B cell (primary cell): ENCODE measurements around the gene EGFL7. TPM values are rescaled to one million over a fixed set of nuclear protein-coding genes. Genes with fewer than 3 reads are reported as not detected.

ENCODE experiments used
- ATAC-seq: fragments of 200-7000 bp; cut with Tn5 transposase; one replicate; pipeline ENCODE4 v1.10.0; 2021; ENCODE audit warnings: low read depth, mild to moderate bottlenecking, moderate number of reproducible peaks, moderate library complexity
- CTCF ChIA-PET: fragments of 350-600 bp; sonication (Branson Sonifier 250); formaldehyde crosslinking; loops from one replicate; lab custom pipeline; 2021; ENCODE audit warnings: antibody characterized with exemption, inconsistent platforms; lab: Charles Lee
- POLR2A ChIA-PET: fragments of 350-600 bp; sonication (Branson Sonifier 250); formaldehyde crosslinking; loops from one replicate; lab custom pipeline; 2021; ENCODE audit warnings: antibody characterized with exemption; lab: Charles Lee
- DNase-seq: peaks from one replicate; pipeline ENCODE4 v3.0.0; 2013
- H2AFZ ChIP-seq: 2 replicates; pipeline ENCODE4 v1.6.1; 2012; ENCODE audit warnings: mild to moderate bottlenecking, low read depth, low read length; ENCODE audit not compliant: insufficient read depth, poor library complexity, severe bottlenecking
- H3K27ac ChIP-seq, 2 donors: 1 replicate in 1 of 2; 2 replicates in 1 of 2; pipeline ENCODE4 v1.5.1; 2012 to 2013; ENCODE audit warnings: low read length in 2 of 2, mild to moderate bottlenecking in 2 of 2, moderate library complexity in 1 of 2
- H3K27me3 ChIP-seq, 4 experiments: fragments of 200-600 bp in 1 of 4; sonication (generic) in 1 of 4; replicated peaks in 1 of 4; 1 replicate in 2 of 4; 2 replicates in 2 of 4; pipeline versions ENCODE4 v1.6.1 to v1.7.0; 2013 to 2016; ENCODE audit warnings: low read length in 3 of 4, mild to moderate bottlenecking in 2 of 4, mixed read lengths in 1 of 4, moderate library complexity in 1 of 4; ENCODE audit not compliant: insufficient read depth in 4 of 4, control insufficient read depth in 3 of 4; ENCODE audit errors: control extremely low read depth in 1 of 4
- H3K36me3 ChIP-seq, 2 experiments: replicated peaks in 1 of 2; 1 replicate in 1 of 2; 2 replicates in 1 of 2; pipeline versions ENCODE4 v1.6.1 to v1.7.1; 2013; ENCODE audit warnings: low read length in 1 of 2; ENCODE audit not compliant: insufficient read depth in 2 of 2, control insufficient read depth in 1 of 2; ENCODE audit errors: control extremely low read depth in 1 of 2, extremely low read depth in 1 of 2
- H3K4me1 ChIP-seq, 2 donors: fragments of 200-600 bp in 1 of 2; sonication (generic) in 1 of 2; 1 replicate in 1 of 2; 2 replicates in 1 of 2; pipeline versions ENCODE4 v1.5.1 to v1.6.1; 2013 to 2017; ENCODE audit warnings: low read length in 2 of 2; ENCODE audit not compliant: control insufficient read depth in 2 of 2, insufficient read depth in 2 of 2
- H3K4me2 ChIP-seq: replicated peaks from 2 replicates; pipeline ENCODE3; 2012; ENCODE audit warnings: mild to moderate bottlenecking, low read depth, low read length; ENCODE audit not compliant: poor library complexity, severe bottlenecking
- H3K4me3 ChIP-seq, 5 experiments: fragments of 200-600 bp in 1 of 5; sonication (generic) in 1 of 5; 1 replicate in 3 of 5; 2 replicates in 2 of 5; pipeline versions ENCODE4 v1.5.1 to v1.7.0; 2011 to 2016; ENCODE audit warnings: low read length in 4 of 5, mild to moderate bottlenecking in 4 of 5, low read depth in 2 of 5, control low read depth in 1 of 5, moderate library complexity in 1 of 5; ENCODE audit not compliant: insufficient read depth in 1 of 5; ENCODE audit errors: control extremely low read depth in 1 of 5, extremely low read depth in 1 of 5
- H3K79me2 ChIP-seq: fragments of 200-600 bp; sonication (generic); one replicate; pipeline ENCODE4 v1.6.0; 2016; ENCODE audit warnings: low read length; ENCODE audit not compliant: control insufficient read depth, insufficient read depth
- H3K9ac ChIP-seq: fragments of 200-600 bp; sonication (generic); 2 replicates; pipeline ENCODE4 v1.6.1; 2017; ENCODE audit warnings: mild to moderate bottlenecking, low read length, moderate library complexity
- H3K9me3 ChIP-seq, 3 donors: one replicate each; pipeline versions ENCODE4 v1.6.1 to v1.7.1; 2013; ENCODE audit warnings: low read length in 2 of 3; ENCODE audit not compliant: control insufficient read depth in 2 of 3, insufficient read depth in 1 of 3; ENCODE audit errors: control extremely low read depth in 1 of 3
- H4K20me1 ChIP-seq: 2 replicates; pipeline ENCODE4 v1.6.0; 2012; ENCODE audit warnings: mild to moderate bottlenecking, low read length; ENCODE audit not compliant: insufficient read depth, control insufficient read depth, poor library complexity, severe bottlenecking
- H3K27ac Mint-ChIP-seq: one replicate; pipeline ENCODE4 v1.8.0; 2021; ENCODE audit warnings: mixed read lengths
- H3K27me3 Mint-ChIP-seq: one replicate; pipeline ENCODE4 v1.8.0; 2021; ENCODE audit warnings: mixed read lengths
- H3K4me1 Mint-ChIP-seq: one replicate; pipeline ENCODE4 v1.8.0; 2021; ENCODE audit warnings: mixed read lengths
- H3K4me3 Mint-ChIP-seq: one replicate; pipeline ENCODE4 v1.8.0; 2021; ENCODE audit warnings: mixed read lengths
- H3K9me3 Mint-ChIP-seq: one replicate; pipeline ENCODE4 v1.8.0; 2022; ENCODE audit warnings: mixed read lengths; ENCODE audit not compliant: insufficient read depth
- CTCF ChIP-seq: fragments of 200-600 bp; IDR thresholded peaks from one replicate; pipeline ENCODE4 v1.8.0; 2022; ENCODE audit warnings: antibody characterized with exemption, mild to moderate bottlenecking
- EZH2 ChIP-seq: IDR thresholded peaks from 2 replicates; pipeline ENCODE4 v1.6.1; 2012; ENCODE audit warnings: borderline replicate concordance, low read depth, mild to moderate bottlenecking, moderate library complexity, low read length; ENCODE audit not compliant: insufficient read depth, poor library complexity, severe bottlenecking
- WGBS: methylation state at CpG from one replicate; pipeline ENCODE4 v1.1.5; 2013; ENCODE audit warnings: missing lambda C conversion rate; ENCODE audit not compliant: insufficient coverage; 5-methylcytosine and 5-hydroxymethylcytosine counted together
- intact Hi-C: fragments of 100-400 bp; cut with micrococcal nuclease; formaldehyde crosslinking; loops from one replicate; pipeline ENCODE4 v1.10.0; 2022
- polyA plus RNA-seq: library from polyadenylated mRNA; depleted of rRNA; stranded (reverse); fragments of >200 nt; gene quantifications from 2 replicates; pipeline ENCODE4 v1.2.3, GENCODE V29; 2012
- total RNA-seq, 2 donors: library from RNA; stranded (reverse); fragments of 120-200 nt in 1 of 2; gene quantifications; 1 replicate in 1 of 2; 2 replicates in 1 of 2; pipeline versions ENCODE4 v1.2.3 to v1.2.4, GENCODE V29; 2013 to 2022

Gene EGFL7
- total and polyA plus RNA-seq, 2 donors (not counting 1 experiment from before 2014, with no cell fraction given) = 0.34 TPM; not detected in 1

- DNase-seq = peak; percentile 27
- no peak for ATAC-seq
- no peak for TF ChIP-seq EZH2
- TF ChIP-seq CTCF = no peak
- no peak overlapping the region for H3K27ac ChIP-seq
- Mint-ChIP-seq H3K9me3 (no peaks in the 10 kb centered on the region), H3K27ac (no peak overlapping the region), H3K4me1 (peaks cover 30% of the 10 kb centered on the region), H3K4me3 (no peak overlapping the region), H3K27me3 (peaks cover 17% of the 10 kb centered on the region)
- no peaks in the 10 kb centered on the region for H3K79me2 ChIP-seq
- no peak overlapping the region for H3K9ac ChIP-seq
- peaks cover 0 to 17% (median 0%) of the 10 kb centered on the region in 3 donors for H3K9me3 ChIP-seq
- H3K27me3 ChIP-seq = peaks cover 0 to 46% (median 23%) of the 10 kb centered on the region in 4 experiments
- H3K4me2 ChIP-seq = peak overlapping the region; percentile 82
- H4K20me1 ChIP-seq = no peaks in the 10 kb centered on the region
- H3K36me3 ChIP-seq = no peaks in the 10 kb centered on the region
- POLR2A ChIA-PET = no interaction called here
- CTCF ChIA-PET = interaction anchor here (0.9 to 8.2 kb wide), 4 partner anchors 18 to 161 kb away, joined by 3 to 55 read pairs (median 5); no protein-coding TSS in a partner anchor
- no peak overlapping the region for H2AFZ ChIP-seq
- no peak overlapping the region for H3K4me3 ChIP-seq
- 26% methylated on average over 25 of the region's 29 CpGs for whole genome bisulfite sequencing
- H3K4me1 ChIP-seq = peaks cover 46 to 49% of the 10 kb centered on the region in 2 donors
- intact Hi-C loops = no loop called here
These were observed 15.6 kb upstream of the EGFL7 start for GRCh38 chr9:136646827-136647711.

GRCh38 chr9:136648751-136649150 lies 14.0 kb upstream of the EGFL7 start:
- peak; percentile 19 for DNase-seq
- Histone ChIP-seq H3K9me3 (peaks cover 0 to 16% (median 0%) of the 10 kb centered on the region in 3 donors), H3K9ac (no peak overlapping the region), H4K20me1 (no peaks in the 10 kb centered on the region), H3K4me2 (no peak overlapping the region), H3K79me2 (no peaks in the 10 kb centered on the region), H3K27ac (no peak overlapping the region), H2AFZ (no peak overlapping the region), H3K36me3 (no peaks in the 10 kb centered on the region), H3K27me3 (peaks cover 0 to 53% (median 28%) of the 10 kb centered on the region in 4 experiments), H3K4me1 (peaks cover 41 to 47% of the 10 kb centered on the region in 2 donors), H3K4me3 (no peak overlapping the region)
- no peaks in the 10 kb centered on the region for H3K9me3 Mint-ChIP-seq
- no peak overlapping the region for H3K4me3 Mint-ChIP-seq
- CTCF ChIA-PET = interaction anchor here (8.2 kb wide), 1 partner anchor 163 kb away, joined by 55 read pairs; no protein-coding TSS in a partner anchor
- no peak for TF ChIP-seq CTCF
- ATAC-seq = no peak
- WGBS = 32% methylated on average over 12 of the region's 16 CpGs
- H3K27ac Mint-ChIP-seq = no peak overlapping the region
- intact Hi-C loops = no loop called here
- peaks cover 14% of the 10 kb centered on the region for H3K27me3 Mint-ChIP-seq
- POLR2A ChIA-PET = no interaction called here
- H3K4me1 Mint-ChIP-seq = peaks cover 27% of the 10 kb centered on the region
